K562 (cell line): ENCODE results near the gene SPOCD1. TPM values are rescaled to one million over a fixed set of nuclear protein-coding genes. Genes with fewer than 3 reads are reported as not detected.

Experiments
- ATAC-seq: fragments of 200-7000 bp; cut with Tn5 transposase; 3 replicates; pipeline ENCODE4 v1.9.1; 2020; ENCODE audit warnings: moderate library complexity
- BruUV-seq: library from RNA; stranded (reverse); fragments of 400-500 nt; replicated peaks from 2 replicates; lab custom pipeline; 2021; lab: Mats Ljungman, UMichigan
- CTCF ChIA-PET: fragments of 300-600 bp; formaldehyde crosslinking; extraction: SDS; loops from one replicate; lab custom pipeline; 2021; ENCODE audit warnings: low intra/inter-chr PET ratio; lab: Yijun Ruan, JAX
- POLR2A ChIA-PET: fragments of 300-600, 350-650 bp; sonication (Branson Sonifier 250); formaldehyde crosslinking; extraction: SDS; loops from one replicate; lab custom pipeline; 2021; ENCODE audit warnings: antibody characterized with exemption, inconsistent platforms; lab: Yijun Ruan, JAX
- DNase-seq, 4 experiments: peaks; one replicate each; pipeline versions ENCODE4 v3.0.0 to v3.0.0-alpha.2; 2011 to 2018; ENCODE audit warnings: low spot score in 3 of 4, mixed read lengths in 3 of 4; ENCODE audit errors: extremely low read depth in 1 of 4
- FAIRE-seq: peaks from 2 replicates; lab custom pipeline; 2011; peaks lifted over from hg19 to GRCh38; lab: Jason Lieb, UNC
- H2AFZ ChIP-seq: 2 replicates; pipeline ENCODE4 v1.6.0; 2011; ENCODE audit warnings: low read depth, low read length, control low read depth, inconsistent platforms
- H3K27ac ChIP-seq: fragments of 200-600 bp; 3 replicates; pipeline ENCODE4 v1.8.0; 2011; ENCODE audit warnings: low read depth, mild to moderate bottlenecking, control low read depth, inconsistent platforms, low read length, moderate library complexity, mixed read lengths; ENCODE audit errors: extremely low read depth
- H3K27me3 ChIP-seq, 2 experiments: fragments of 300-600 bp in 1 of 2; 2 replicates in 1 of 2; 3 replicates in 1 of 2; pipeline versions ENCODE4 v1.6.0 to v1.8.0; 2011; ENCODE audit warnings: inconsistent platforms in 2 of 2, low read length in 2 of 2, mild to moderate bottlenecking in 1 of 2, mixed read lengths in 1 of 2, moderate library complexity in 1 of 2; ENCODE audit not compliant: control insufficient read depth in 2 of 2, insufficient read depth in 2 of 2
- H3K36me3 ChIP-seq: fragments of 300-600 bp; 3 replicates; pipeline ENCODE4 v1.8.0; 2011; ENCODE audit warnings: mild to moderate bottlenecking, low read length, inconsistent platforms; ENCODE audit not compliant: control insufficient read depth, insufficient read depth
- H3K4me1 ChIP-seq, 2 experiments: fragments of 200-600 bp in 1 of 2; replicated peaks in 1 of 2; 2 replicates in 1 of 2; 3 replicates in 1 of 2; pipeline versions ENCODE4 v1.5.1 to v1.8.0; 2011; ENCODE audit warnings: inconsistent platforms in 2 of 2, low read length in 2 of 2, mild to moderate bottlenecking in 1 of 2, mixed read lengths in 1 of 2, moderate library complexity in 1 of 2; ENCODE audit not compliant: control insufficient read depth in 2 of 2, insufficient read depth in 2 of 2
- H3K4me2 ChIP-seq: 2 replicates; pipeline ENCODE4 v1.6.1; 2011; ENCODE audit warnings: low read length, control low read depth, inconsistent platforms, mixed read lengths; ENCODE audit not compliant: insufficient read depth
- H3K4me3 ChIP-seq: fragments of 200-600 bp; sonication (generic), shearing (Covaris generic); 2 replicates; pipeline ENCODE4 v1.5.1; 2016; ENCODE audit warnings: control low read depth, inconsistent platforms
- H3K79me2 ChIP-seq: fragments of 200-600 bp; 3 replicates; pipeline ENCODE4 v1.8.0; 2011; ENCODE audit warnings: low read length, inconsistent platforms; ENCODE audit not compliant: control insufficient read depth, insufficient read depth
- H3K9ac ChIP-seq, 2 experiments: 2 replicates each; pipeline versions ENCODE4 v1.6.0 to v1.6.1; 2011; ENCODE audit warnings: low read depth in 2 of 2, low read length in 2 of 2, control low read depth in 1 of 2, inconsistent platforms in 1 of 2, mild to moderate bottlenecking in 1 of 2, mixed read lengths in 1 of 2; ENCODE audit not compliant: insufficient read depth in 1 of 2
- H3K9me1 ChIP-seq: one replicate; pipeline ENCODE4 v1.6.0; 2011; ENCODE audit warnings: inconsistent platforms, mild to moderate bottlenecking, low read length, moderate library complexity; ENCODE audit not compliant: control insufficient read depth, insufficient read depth
- H3K9me3 ChIP-seq: replicated peaks from 2 replicates; pipeline ENCODE4 v1.5.1; 2011; ENCODE audit warnings: low read depth, low read length, inconsistent platforms; ENCODE audit not compliant: control insufficient read depth, insufficient read depth
- H4K20me1 ChIP-seq: replicated peaks from 2 replicates; pipeline ENCODE4 v1.6.1; 2011; ENCODE audit warnings: low read length, inconsistent platforms, mixed read lengths; ENCODE audit not compliant: control insufficient read depth, insufficient read depth
- CEBPG ChIP-seq, 3 experiments: fragments of 200-800 bp in 1 of 3; sonication (Bioruptor generic) in 1 of 3; sonication (generic) in 1 of 3; formaldehyde crosslinking in 1 of 3; IDR thresholded peaks in 2 of 3; conservative IDR thresholded peaks in 1 of 3; 2 replicates each; pipeline versions ENCODE4 v1.6.1 to v1.8.0; 2016 to 2022; ENCODE audit warnings: missing compliant biosample characterization in 2 of 3, missing genetic modification characterization in 2 of 3, mild to moderate bottlenecking in 1 of 3, missing genetic modification reagents in 1 of 3
- HEY1 ChIP-seq: fragments of 250-450 bp; sonication (Bioruptor Pico); IDR thresholded peaks from 2 replicates; pipeline ENCODE4 v1.5.0; 2020; ENCODE audit warnings: mild to moderate bottlenecking, moderate library complexity, borderline replicate concordance
- LEF1 ChIP-seq: fragments of 450-650 bp; IDR thresholded peaks from 2 replicates; pipeline ENCODE4 v1.6.1; 2016; ENCODE audit warnings: mild to moderate bottlenecking
- NCOA2 ChIP-seq, 2 experiments: fragments of 450-650 bp; IDR thresholded peaks; 2 replicates each; pipeline ENCODE4 v1.6.1; 2018; ENCODE audit warnings: mild to moderate bottlenecking in 2 of 2, moderate library complexity in 1 of 2; ENCODE audit not compliant: partially characterized antibody in 2 of 2
- NEUROD1 ChIP-seq: fragments of 150-350 bp; IDR thresholded peaks from 2 replicates; pipeline ENCODE4 v1.6.1; 2014; ENCODE audit warnings: borderline replicate concordance, low read length, low read depth; ENCODE audit not compliant: partially characterized antibody
- NFE2 ChIP-seq: IDR thresholded peaks from 2 replicates; pipeline ENCODE4 v1.6.1; 2014; ENCODE audit warnings: antibody characterized with exemption, low read depth
- NRF1 ChIP-seq, 2 experiments: fragments of 450-650 bp; IDR thresholded peaks in 1 of 2; conservative IDR thresholded peaks in 1 of 2; 2 replicates each; pipeline ENCODE4 v1.6.1; 2014; ENCODE audit warnings: mild to moderate bottlenecking in 2 of 2
- PHF8 ChIP-seq: fragments of 200-600 bp; sonication (generic); IDR thresholded peaks from 2 replicates; pipeline ENCODE4 v1.6.1; 2012; ENCODE audit warnings: mixed run types, mild to moderate bottlenecking, inconsistent platforms, low read length, moderate library complexity, borderline replicate concordance
- TRIM25 ChIP-seq: fragments of 450-650 bp; IDR thresholded peaks from 2 replicates; pipeline ENCODE4 v1.7.0; 2016; ENCODE audit warnings: borderline replicate concordance
- ZNF3 ChIP-seq: fragments of 250-450 bp; sonication (Bioruptor Pico); IDR thresholded peaks from 2 replicates; pipeline ENCODE4 v1.5.0; 2021; ENCODE audit warnings: mild to moderate bottlenecking, moderate library complexity
- ZNF592 ChIP-seq: fragments of 450-650 bp; IDR thresholded peaks from 2 replicates; pipeline ENCODE4 v1.6.1; 2017; ENCODE audit warnings: antibody characterized with exemption, mild to moderate bottlenecking
- ZNF695 ChIP-seq: fragments of 450-650 bp; formaldehyde crosslinking; IDR thresholded peaks from 2 replicates; pipeline ENCODE4 v1.4.0; 2020; ENCODE audit warnings: mild to moderate bottlenecking, moderate library complexity
- ZNF79 ChIP-seq: fragments of 250-450 bp; sonication (Bioruptor Pico); IDR thresholded peaks from 2 replicates; pipeline ENCODE4 v1.4.0; 2020; ENCODE audit warnings: low read depth, mild to moderate bottlenecking, moderate library complexity
- WGBS: fragments of 100-300 bp; shearing (Covaris generic); methylation state at CpG from one replicate; pipeline ENCODE4 v1.1.6; 2016; ENCODE audit warnings: low coverage, mixed read lengths; ENCODE audit not compliant: insufficient coverage; ENCODE audit errors: missing lambda C conversion rate; 5-methylcytosine and 5-hydroxymethylcytosine counted together
- in situ Hi-C: fragments of 300-500 bp; cut with MboI; formaldehyde crosslinking; loops from 4 replicates; pipeline ENCODE4 v1.15.0; 2018; ENCODE audit warnings: inconsistent platforms, mixed read lengths
- intact Hi-C: fragments of 100-400 bp; cut with micrococcal nuclease; formaldehyde crosslinking; loops from 2 replicates; pipeline ENCODE4 v1.14.2; 2022
- polyA plus RNA-seq, 8 experiments: library from polyadenylated mRNA; depleted of rRNA in 4 of 8; stranded (reverse) in 5 of 8; unstranded in 3 of 8; fragments of >200 nt; fragmentation: Nextera tagmentation in 2 of 8; fragmentation: Illumina TruSeq in 1 of 8; extraction: Ambion mirVana in 2 of 8; extraction: Trizol in 1 of 8; gene quantifications; 2 replicates each; pipeline versions ENCODE4 v1.2.1 to v1.2.3, GENCODE V29; 2011 to 2014; ENCODE audit warnings: inconsistent platforms in 1 of 8, missing spikeins in 1 of 8
- total RNA-seq, 7 experiments: library from RNA; depleted of rRNA in 6 of 7; stranded (reverse); fragments of >200 nt in 6 of 7; fragmentation: Illumina TruSeq in 2 of 7; extraction: Trizol in 2 of 7; gene quantifications; 2 replicates each; pipeline versions ENCODE4 v1.2.1 to v1.2.3, GENCODE V29; 2011 to 2021; ENCODE audit warnings: low replicate concordance in 1 of 7

Gene SPOCD1
- total and polyA plus RNA-seq, 9 of the 15 experiments (the other 6 are each of a cell fraction or from before 2014, with no cell fraction given), result 0.03 to 0.71 (median 0.26) TPM; not detected in 1

GRCh38 chr1:31789259-31790065, 26.4 kb downstream of the SPOCD1 start:
- no peaks in the 10 kb centered on the region for H3K9me3 ChIP-seq
- H4K20me1 ChIP-seq, result peaks cover 4% of the 10 kb centered on the region
- CTCF ChIA-PET, result interaction anchor here (0.5 to 3.1 kb wide), 10 partner anchors 24 to 703 kb away, joined by 3 to 48 read pairs (median 4); no protein-coding TSS in a partner anchor
- 6% methylated on average over 26 of the region's 26 CpGs for WGBS
- intact Hi-C loops, result loop anchor here (1.0 to 10.0 kb wide), 5 partner anchors 24 to 275 kb away; no protein-coding TSS in a partner anchor
- peaks cover 9 to 29% of the 10 kb centered on the region in 2 experiments; a peak in 4 of 5 replicates for H3K4me1 ChIP-seq
- no peak overlapping the region for H3K27ac ChIP-seq
- peak overlapping the region; percentile 100 for H2AFZ ChIP-seq
- ATAC-seq (peak; percentile 91), FAIRE-seq (peak; percentile 75), DNase-seq (peak; percentile 95 to 99 (median 98))
- 0 out of 2 replicates have a peak overlapping the region, but pooled peaks have one; percentile 96 for H3K4me2 ChIP-seq
- POLR2A ChIA-PET, result interaction anchor here (0.6 to 1.5 kb wide), 19 partner anchors 9 to 284 kb away, joined by 3 to 9 read pairs (median 3); partner anchors contain the start of genes KHDRBS1, PEF1 and PTP4A2
- H3K4me3 ChIP-seq, result peak overlapping the region; percentile 57
- BruUV-seq, result no TSS peak
- H3K9me1 ChIP-seq, result peaks cover 4% of the 10 kb centered on the region
- no peaks in the 10 kb centered on the region for H3K36me3 ChIP-seq
- in situ Hi-C loops, result no loop called here
- peaks cover 16 to 44% of the 10 kb centered on the region in 2 experiments for H3K27me3 ChIP-seq
- H3K9ac ChIP-seq, result peak overlapping the region in 1 of 2 experiments; percentile 95; a peak in 2 of 4 replicates
- no peaks in the 10 kb centered on the region for H3K79me2 ChIP-seq
- TF ChIP-seq ZNF3 (CRISPR knock-in tag) (no peak), ZNF695 (no peak), HEY1 (CRISPR knock-in tag) (no peak), ZNF592 (no peak), LEF1 (no peak), TRIM25 (no peak), NFE2 (no peak), ZNF79 (CRISPR knock-in tag) (no peak), NEUROD1 (peak; percentile 59), NCOA2 (IDR thresholded peaks at IDR 0.05; ENCODE audit: partially characterized antibody in 2 of 2) (no peak), PHF8 (no peak), CEBPG (CRISPR knock-in tag; IDR thresholded peaks at IDR 0.05) (no peak), CEBPG (tag; conservative IDR thresholded peaks at IDR 0.05 in 1 of 2, IDR thresholded peaks at IDR 0.05 in 1 of 2) (0 out of 4 replicates have a peak, but pooled peaks of 1 of the 2 experiments have one; percentile 0), NRF1 (conservative IDR thresholded peaks at IDR 0.05 in 1 of 2, IDR thresholded peaks at IDR 0.05 in 1 of 2) (no peak)
